ENCODE results near the gene HMSD.
A peak's percentile ranks its signal among the peaks of the same experiment; 100 is the strongest.

The HMSD gene

DNA sequence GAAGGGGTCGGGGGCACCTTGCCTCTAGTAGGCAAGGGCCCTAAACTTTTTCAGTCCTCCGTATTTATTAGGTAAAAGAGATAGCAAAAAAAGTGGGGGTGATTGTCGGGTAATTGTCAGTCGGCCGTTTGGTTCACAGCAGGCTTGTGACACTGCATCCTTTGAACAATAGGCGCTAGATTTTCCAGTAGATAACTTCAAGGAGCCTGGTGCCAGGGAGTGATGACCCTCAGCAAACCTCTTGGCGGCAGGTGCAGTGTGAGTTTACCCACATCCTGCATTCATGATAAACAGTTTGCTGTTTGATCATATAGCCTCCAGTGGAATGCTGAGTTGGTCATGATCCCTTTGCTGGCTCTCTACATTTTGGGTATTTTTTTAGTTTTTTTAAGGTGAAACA is 43.6 kb downstream of the HMSD start:
- DNase-seq (ENCODE audit: low read depth in 2 of 2) = no peak

DNA sequence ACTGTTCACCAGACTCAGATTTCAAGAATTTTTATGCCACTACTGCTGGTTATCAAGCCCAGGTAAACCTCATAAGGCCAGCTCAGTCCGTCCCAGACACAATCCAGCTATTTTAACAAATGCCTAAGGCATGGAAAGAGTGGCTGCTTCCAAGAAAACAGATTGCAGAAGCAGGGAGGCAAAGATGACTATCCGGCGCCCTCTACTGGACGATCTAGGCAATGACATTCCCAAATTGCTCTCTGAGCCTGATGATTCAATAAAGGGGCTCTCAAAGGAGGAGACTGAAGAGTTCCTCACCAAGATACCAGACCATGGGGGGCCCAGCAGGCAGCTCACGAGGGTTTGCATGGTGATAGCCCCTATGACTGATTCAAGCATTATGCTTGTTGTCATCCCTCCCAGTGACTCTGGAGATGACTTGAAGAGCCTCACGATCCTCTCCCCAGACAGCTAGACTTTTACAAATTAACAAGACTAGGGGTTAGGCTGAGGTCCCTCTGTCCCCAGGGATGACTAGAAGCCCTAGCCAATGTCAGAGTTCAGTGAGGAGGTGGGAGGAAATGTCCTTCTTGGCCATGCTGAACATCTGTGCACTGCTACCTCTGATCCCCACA is 45.8 kb downstream of the HMSD start:
- DNase-seq (ENCODE audit: low read depth in 2 of 2) = peak in 1 of 2 donors; percentile 35

DNA sequence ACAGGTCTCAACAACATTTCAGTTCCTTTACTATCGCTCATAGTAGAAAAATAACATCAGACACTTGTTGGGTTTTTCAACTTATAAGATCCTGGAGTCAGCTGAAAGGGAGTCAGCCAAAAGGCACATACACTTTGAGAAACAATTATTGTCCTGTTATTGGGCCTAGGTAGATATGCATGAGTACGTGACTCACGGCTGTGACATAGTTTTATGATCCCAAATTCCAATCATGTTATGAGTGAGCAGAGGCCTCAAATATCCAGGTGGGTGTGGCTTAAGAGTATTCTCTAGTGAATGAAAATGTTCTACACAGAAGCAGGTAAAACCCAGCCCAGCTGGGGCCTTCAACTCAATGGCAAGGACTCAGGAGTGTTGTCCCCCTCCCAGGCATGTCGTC is 47.9 kb downstream of the HMSD start:
- no peak for DNase-seq (ENCODE audit: low read depth in 2 of 2)

DNA sequence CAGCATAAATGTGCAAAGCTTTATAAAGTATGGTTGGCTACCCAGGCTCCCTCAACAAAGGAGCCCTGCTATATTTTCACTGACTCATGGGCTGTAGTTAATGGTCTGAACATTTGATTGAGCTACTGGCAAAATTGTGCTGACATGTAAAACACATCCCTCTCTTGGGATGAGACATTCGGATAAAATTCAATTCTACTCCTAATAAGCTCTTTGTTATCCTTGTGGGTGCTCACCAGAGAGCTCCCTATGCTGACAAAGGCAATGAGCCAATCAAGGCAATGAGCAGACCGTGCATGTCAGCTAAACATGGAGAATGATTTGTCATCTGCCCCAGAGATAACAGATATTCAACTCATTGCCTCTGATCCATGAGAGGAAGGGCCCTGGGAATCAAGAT is 48.5 kb downstream of the HMSD start:
- no peak for DNase-seq (ENCODE audit: low read depth in 2 of 2)

DNA sequence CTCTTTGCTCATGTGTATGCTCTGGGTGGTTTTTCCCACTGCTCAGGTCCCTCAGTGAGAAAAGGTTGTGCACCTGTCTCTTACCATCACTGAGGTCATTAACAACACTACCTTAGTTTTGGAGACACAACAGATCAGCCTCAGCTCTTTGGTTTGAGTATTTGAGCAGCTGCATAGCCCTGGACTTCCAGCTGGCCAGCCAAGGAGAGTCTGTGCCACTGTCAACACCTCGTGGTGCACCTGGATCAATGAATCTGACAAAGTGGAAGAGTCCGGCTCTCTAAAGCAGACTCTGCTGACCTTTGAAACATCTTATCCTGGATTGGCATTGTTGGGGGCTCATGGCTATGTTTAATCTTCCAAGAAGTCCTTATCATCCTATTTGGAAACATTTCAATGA is 50.8 kb downstream of the HMSD start:
- DNase-seq (ENCODE audit: low read depth in 2 of 2) = no peak

DNA sequence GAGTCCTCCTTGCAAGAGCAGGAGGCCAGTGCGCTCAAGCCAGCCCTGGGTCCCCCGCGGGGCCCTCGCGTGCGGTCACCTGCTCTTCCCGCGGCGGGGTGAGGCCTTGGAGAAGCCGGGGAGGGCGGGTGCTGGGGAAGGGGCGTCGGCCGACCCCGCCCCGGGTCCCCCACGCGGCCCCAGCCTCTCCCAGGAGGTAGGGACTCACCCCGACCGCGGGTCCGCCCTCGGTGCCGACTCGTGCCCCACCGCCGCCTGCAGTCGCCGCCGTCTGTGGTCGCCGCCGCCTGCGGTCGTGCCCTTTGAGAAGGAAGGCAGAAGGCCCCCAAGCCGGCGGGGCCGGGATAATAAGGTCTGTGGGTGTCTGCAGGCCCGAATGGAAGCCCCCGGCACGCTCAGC is 53.5 kb downstream of the HMSD start:
- no peak for DNase-seq (ENCODE audit: low read depth in 2 of 2)

DNA sequence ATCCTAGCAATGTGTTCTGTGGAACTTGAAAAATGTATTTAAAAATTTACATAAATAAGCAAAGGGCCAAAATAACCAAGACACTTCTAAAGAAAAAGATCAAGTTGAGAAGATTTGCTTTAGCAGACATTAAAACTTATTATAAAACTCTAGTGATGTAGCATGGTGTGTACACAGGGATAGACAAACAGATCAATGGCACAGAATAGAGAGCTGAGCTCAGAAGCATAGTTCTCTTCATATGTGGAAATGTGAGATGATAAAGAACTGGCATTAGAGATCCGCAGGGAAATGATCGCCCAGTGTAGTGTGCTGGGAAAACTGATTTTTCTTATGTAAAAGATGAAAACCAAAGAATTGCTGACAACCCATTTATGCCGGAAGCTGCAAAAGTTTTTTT is 60.2 kb downstream of the HMSD start:
- DNase-seq (ENCODE audit: low read depth in 2 of 2) = no peak

All from stimulated activated CD4-positive, alpha-beta T cell treated with anti-CD3 and anti-CD28 coated beads, Interleukin-1b, Interleukin-23, amount 100 ng/mL, for 1 hour (primary cell).